Measurements from ENCODE around the gene BARX2.

- TF ChIP-seq CTCF (IDR thresholded peaks at IDR 0.05) (no peak), PBX3 (IDR thresholded peaks at IDR 0.05) (no peak), MAX (IDR thresholded peaks at IDR 0.05; ENCODE audit: low read depth) (no peak), EZH2phosphoT487 (IDR thresholded peaks at IDR 0.05; ENCODE audit: borderline replicate concordance, low read depth) (no peak), FOXM1 (IDR thresholded peaks at IDR 0.05; ENCODE audit: low read depth) (no peak), JUND (IDR thresholded peaks at IDR 0.05) (no peak), FOXJ3 (CRISPR knock-in tag; IDR thresholded peaks at IDR 0.05) (no peak), NFIC (IDR thresholded peaks at IDR 0.05; ENCODE audit: borderline replicate concordance) (no peak)
Observed at GRCh38 chr11:129455101-129455500, 79.5 kb downstream of the BARX2 start.
